Measurements from ENCODE around the gene PPP2R5C. TPM values are rescaled to one million over a fixed set of nuclear protein-coding genes. Genes with fewer than 3 reads are reported as not detected.

PPP2R5C gene
- total and polyA plus RNA-seq, 2 donors (not counting 3 experiments of a cell fraction or from before 2014, with no cell fraction given) = 42.6 to 83.6 TPM

- no peak for DNase-seq (ENCODE audit: low read depth, low spot score)
- dilution Hi-C loops (cut with MboI; ENCODE audit: extremely low pct_ligation_motif_present, low sequenced_read_pairs) (no loop called here), intact Hi-C loops (cut with micrococcal nuclease) (no loop called here)
- H3K9ac ChIP-seq (replicated peaks; ENCODE audit: extremely low read depth, insufficient read depth, low read length) = no peak overlapping the region
- ChIA-PET POLR2A (no interaction called here), CTCF (no interaction called here)
- peaks cover 21% of the 10 kb centered on the region for H3K79me2 ChIP-seq (ENCODE audit: control insufficient read depth, insufficient read depth, low read length)
- H3K27ac ChIP-seq (ENCODE audit: insufficient read depth, low read depth, low read length) = no peak overlapping the region
- no peaks in the 10 kb centered on the region for H3K9me1 ChIP-seq (replicated peaks; ENCODE audit: control insufficient read depth, extremely low read depth, insufficient read depth, low read length)
- no peak overlapping the region for H2AFZ ChIP-seq (ENCODE audit: low read depth, low read length)
- no peaks in the 10 kb centered on the region for H4K20me1 ChIP-seq (replicated peaks; ENCODE audit: control insufficient read depth, extremely low read depth, insufficient read depth, low read length)
- H3K4me3 ChIP-seq (replicated peaks in 1 of 3; ENCODE audit: insufficient read depth in 1 of 3, low read depth in 1 of 3, low read length in 3 of 3) = no peak overlapping the region
- TF ChIP-seq EZH2 (IDR thresholded peaks at IDR 0.05; ENCODE audit: borderline replicate concordance, low read depth, low read length, severe bottlenecking) (no peak), MAX (IDR thresholded peaks at IDR 0.05; ENCODE audit: insufficient read depth, insufficient read length) (no peak), GATA2 (IDR thresholded peaks at IDR 0.05; ENCODE audit: insufficient read depth, insufficient read length, low read depth, low read length) (no peak), JUN (IDR thresholded peaks at IDR 0.05; ENCODE audit: borderline replicate concordance, insufficient read depth, insufficient read length, low read depth) (no peak), MYC (IDR thresholded peaks at IDR 0.05; ENCODE audit: low read depth, low read length) (no peak), POLR2AphosphoS5 (IDR thresholded peaks at IDR 0.05; ENCODE audit: insufficient read depth, low read depth, low read length) (no peak), FOS (IDR thresholded peaks at IDR 0.05; ENCODE audit: borderline replicate concordance, insufficient read depth, low read length) (no peak)
- no peak overlapping the region for H3K4me2 ChIP-seq (ENCODE audit: insufficient read depth, low read length)
- no peak for FAIRE-seq
- H3K27me3 ChIP-seq (ENCODE audit: control insufficient read depth in 2 of 2, insufficient read depth in 2 of 2, low read length in 2 of 2) = no peaks in the 10 kb centered on the region
- no peaks in the 10 kb centered on the region for H3K4me1 ChIP-seq (ENCODE audit: control insufficient read depth, extremely low read depth, insufficient read depth, low read length)
- no TSS peak for BruUV-seq (replicated peaks)
- no peaks in the 10 kb centered on the region for H3K9me3 ChIP-seq (replicated peaks; ENCODE audit: control insufficient read depth, insufficient read depth, low read length)
- H3K36me3 ChIP-seq (ENCODE audit: control insufficient read depth in 2 of 2, extremely low read depth in 1 of 2, insufficient read depth in 2 of 2, low read length in 2 of 2) = no peaks in the 10 kb centered on the region
Observed at GRCh38 chr14:101865288-101865687, 103.8 kb downstream of the PPP2R5C start.

- CTCF ChIA-PET = interaction anchor here (1.3 kb wide), 1 partner anchor 41 kb away, joined by 3 read pairs; no protein-coding TSS in a partner anchor
- H3K9ac ChIP-seq (replicated peaks; ENCODE audit: extremely low read depth, insufficient read depth, low read length) = no peak overlapping the region
- POLR2A ChIA-PET = no interaction called here
- H3K27ac ChIP-seq (ENCODE audit: insufficient read depth, low read depth, low read length) = no peak overlapping the region
- no peaks in the 10 kb centered on the region for H4K20me1 ChIP-seq (replicated peaks; ENCODE audit: control insufficient read depth, extremely low read depth, insufficient read depth, low read length)
- peaks cover 31% of the 10 kb centered on the region for H3K79me2 ChIP-seq (ENCODE audit: control insufficient read depth, insufficient read depth, low read length)
- H3K27me3 ChIP-seq (ENCODE audit: control insufficient read depth in 2 of 2, insufficient read depth in 2 of 2, low read length in 2 of 2) = no peaks in the 10 kb centered on the region
- H2AFZ ChIP-seq (ENCODE audit: low read depth, low read length) = no peak overlapping the region
- intact Hi-C loops (cut with micrococcal nuclease) (no loop called here), dilution Hi-C loops (cut with MboI; ENCODE audit: extremely low pct_ligation_motif_present, low sequenced_read_pairs) (no loop called here)
- H3K36me3 ChIP-seq (ENCODE audit: control insufficient read depth in 2 of 2, extremely low read depth in 1 of 2, insufficient read depth in 2 of 2, low read length in 2 of 2) = no peaks in the 10 kb centered on the region
- DNase-seq (ENCODE audit: low read depth, low spot score) (no peak), FAIRE-seq (no peak)
- H3K4me1 ChIP-seq (ENCODE audit: control insufficient read depth, extremely low read depth, insufficient read depth, low read length) = no peaks in the 10 kb centered on the region
- H3K4me3 ChIP-seq (replicated peaks in 1 of 3; ENCODE audit: insufficient read depth in 1 of 3, low read depth in 1 of 3, low read length in 3 of 3) = no peak overlapping the region
- H3K9me3 ChIP-seq (replicated peaks; ENCODE audit: control insufficient read depth, insufficient read depth, low read length) = no peaks in the 10 kb centered on the region
- H3K4me2 ChIP-seq (ENCODE audit: insufficient read depth, low read length) = no peak overlapping the region
- no peaks in the 10 kb centered on the region for H3K9me1 ChIP-seq (replicated peaks; ENCODE audit: control insufficient read depth, extremely low read depth, insufficient read depth, low read length)
- BruUV-seq (replicated peaks) = no TSS peak
- no peak for TF ChIP-seq FOS (IDR thresholded peaks at IDR 0.05; ENCODE audit: borderline replicate concordance, insufficient read depth, low read length)
- no peak for TF ChIP-seq MAX (IDR thresholded peaks at IDR 0.05; ENCODE audit: insufficient read depth, insufficient read length)
- no peak for TF ChIP-seq EZH2 (IDR thresholded peaks at IDR 0.05; ENCODE audit: borderline replicate concordance, low read depth, low read length, severe bottlenecking)
- TF ChIP-seq GATA2 (IDR thresholded peaks at IDR 0.05; ENCODE audit: insufficient read depth, insufficient read length, low read depth, low read length) = no peak
- no peak for TF ChIP-seq POLR2A (IDR thresholded peaks at IDR 0.05; ENCODE audit: low read depth, low read length)
- no peak for TF ChIP-seq JUN (IDR thresholded peaks at IDR 0.05; ENCODE audit: borderline replicate concordance, insufficient read depth, insufficient read length, low read depth)
- TF ChIP-seq CTCF (IDR thresholded peaks at IDR 0.05; ENCODE audit: extremely low read depth in 1 of 2, insufficient read depth in 1 of 2, low read depth in 1 of 2, low read length in 2 of 2) = no peak
- no peak for TF ChIP-seq POLR2AphosphoS5 (IDR thresholded peaks at IDR 0.05; ENCODE audit: insufficient read depth, low read depth, low read length)
- TF ChIP-seq MYC (IDR thresholded peaks at IDR 0.05; ENCODE audit: low read depth, low read length) = no peak
Observed at GRCh38 chr14:101867854-101868253, 106.3 kb downstream of the PPP2R5C start.
